GM18873 (cell line): ENCODE data around the gene TEKTIP1.
"Not testable (repeated sequence)": the region's sequence is repeated elsewhere in the genome, so short reads cannot be mapped to it uniquely, and the experiment has no call there.

Experiments
- ATAC-seq: cut with Tn5 transposase; IDR thresholded peaks from one replicate; pipeline ENCODE4 v1.9.1; 2021; ENCODE audit warnings: mild to moderate bottlenecking, moderate library complexity, moderate number of reproducible peaks; ENCODE audit not compliant: unreplicated experiment, low FRiP score

Gene TEKTIP1

GRCh38 chr19:3578390-3578789, 39.4 kb downstream of the TEKTIP1 start:
- no peak for ATAC-seq

DNA sequence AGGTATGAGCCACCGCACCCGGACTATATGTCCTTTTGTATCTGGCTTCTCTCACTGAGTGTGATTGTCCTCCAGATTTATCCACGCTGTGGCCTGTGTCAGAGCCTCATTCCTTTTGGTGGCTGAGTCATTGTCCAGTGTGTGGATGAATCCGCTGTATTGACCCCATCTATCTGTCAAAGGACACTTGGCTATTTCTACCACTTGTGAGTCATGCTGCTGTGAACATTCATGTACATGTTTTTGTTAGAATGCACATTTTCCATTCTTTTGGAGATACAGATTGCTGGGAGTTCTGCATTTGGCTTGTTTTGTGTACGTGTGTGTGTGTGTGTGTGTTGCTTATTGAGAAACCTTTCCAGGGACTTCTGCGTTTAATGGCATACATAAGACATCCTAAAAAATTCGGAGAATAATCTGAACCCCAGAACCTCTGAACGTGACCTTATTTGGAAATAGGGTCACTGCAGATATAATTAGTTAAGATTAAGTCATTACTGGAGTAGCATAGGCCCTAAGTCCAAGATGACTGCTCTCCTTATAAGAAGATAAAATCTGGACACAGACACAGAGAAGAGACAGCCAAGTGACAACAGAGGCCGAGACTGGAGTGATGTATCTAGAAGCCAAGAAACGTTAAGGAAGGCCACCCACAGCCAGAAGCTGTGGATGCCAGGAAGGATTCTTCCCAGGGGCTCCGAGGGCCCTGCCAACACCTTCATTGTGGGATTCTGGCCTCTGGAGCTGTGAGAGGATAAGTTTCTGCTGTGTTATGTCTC, 41.4 kb downstream of the TEKTIP1 start:
- ATAC-seq, result no peak

DNA sequence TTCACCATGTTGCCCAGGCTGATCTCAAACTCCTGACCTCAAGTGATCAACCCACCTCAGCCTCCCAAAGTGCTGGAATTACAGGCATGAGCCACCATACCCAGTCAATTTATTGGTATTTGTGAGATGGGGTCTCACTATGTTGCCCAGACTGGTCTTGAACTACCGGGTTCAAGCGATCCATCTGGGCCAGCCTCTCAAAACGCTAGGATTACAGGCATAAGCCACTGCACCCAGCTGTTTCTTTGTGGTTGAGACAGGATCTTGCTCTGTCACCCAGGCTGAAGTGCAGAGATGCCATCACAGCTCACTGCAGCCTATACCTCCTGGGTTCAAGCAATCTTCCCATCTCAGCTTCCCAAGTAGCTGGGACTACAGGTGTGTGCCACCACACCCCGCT, 42.8 kb downstream of the TEKTIP1 start:
- ATAC-seq, result not testable (repeated sequence)

- not testable (repeated sequence) for ATAC-seq
Measured at GRCh38 chr19:3584036-3584802, 45.2 kb downstream of the TEKTIP1 start.

- no peak for ATAC-seq
Measured at GRCh38 chr19:3585301-3586126, 46.5 kb downstream of the TEKTIP1 start, which contains the start of gene GIPC3. Gene GIPC3, plus strand, starts transcription at chr19:3585478. Its CDS starts 120 bp downstream, at chr19:3585598.

- ATAC-seq, result no peak
Measured at GRCh38 chr19:3586127-3586626, 47.2 kb downstream of the TEKTIP1 start.

- no peak for ATAC-seq
Measured at GRCh38 chr19:3586707-3587346, 47.9 kb downstream of the TEKTIP1 start.

DNA sequence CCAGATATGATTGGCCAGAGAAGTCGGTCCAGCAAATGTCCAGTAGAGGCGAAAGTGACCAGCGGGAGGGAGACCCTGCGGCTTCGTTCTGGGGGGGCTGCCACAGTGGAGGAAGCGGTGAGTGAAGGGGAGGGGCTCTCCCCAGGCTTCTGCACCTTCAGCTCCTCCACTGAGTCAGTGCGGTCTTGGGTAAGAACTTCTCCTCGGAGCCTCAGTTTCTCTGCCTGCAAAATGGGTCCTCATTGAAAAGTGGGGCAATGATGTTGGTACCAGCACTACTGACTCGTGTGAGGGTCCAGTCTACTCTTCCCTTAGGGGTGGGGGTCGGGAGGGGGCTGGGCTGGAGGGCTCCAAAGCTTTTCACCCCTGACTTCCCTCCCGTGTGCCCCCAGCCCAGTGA, 50.5 kb downstream of the TEKTIP1 start:
- no peak for ATAC-seq

DNA sequence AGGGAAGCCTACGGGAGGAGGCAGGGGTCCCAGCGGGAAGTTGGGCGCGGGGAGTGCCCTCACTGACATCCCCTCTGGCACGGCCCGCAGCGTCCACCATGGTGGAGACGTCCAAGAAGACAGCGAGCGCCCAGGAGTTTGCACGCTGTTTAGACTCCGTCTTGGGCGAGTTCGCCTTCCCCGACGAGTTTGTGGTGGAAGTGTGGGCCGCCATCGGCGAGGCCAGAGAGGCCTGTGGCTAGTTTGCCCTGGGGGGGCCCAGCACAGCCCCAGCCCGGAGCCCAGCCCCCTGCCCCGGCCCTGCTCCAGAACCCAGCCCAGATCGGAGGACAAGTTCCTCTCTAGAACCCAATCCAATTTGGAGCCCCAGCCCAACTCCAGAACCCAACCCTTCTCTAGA, 51.0 kb downstream of the TEKTIP1 start:
- no peak for ATAC-seq

DNA sequence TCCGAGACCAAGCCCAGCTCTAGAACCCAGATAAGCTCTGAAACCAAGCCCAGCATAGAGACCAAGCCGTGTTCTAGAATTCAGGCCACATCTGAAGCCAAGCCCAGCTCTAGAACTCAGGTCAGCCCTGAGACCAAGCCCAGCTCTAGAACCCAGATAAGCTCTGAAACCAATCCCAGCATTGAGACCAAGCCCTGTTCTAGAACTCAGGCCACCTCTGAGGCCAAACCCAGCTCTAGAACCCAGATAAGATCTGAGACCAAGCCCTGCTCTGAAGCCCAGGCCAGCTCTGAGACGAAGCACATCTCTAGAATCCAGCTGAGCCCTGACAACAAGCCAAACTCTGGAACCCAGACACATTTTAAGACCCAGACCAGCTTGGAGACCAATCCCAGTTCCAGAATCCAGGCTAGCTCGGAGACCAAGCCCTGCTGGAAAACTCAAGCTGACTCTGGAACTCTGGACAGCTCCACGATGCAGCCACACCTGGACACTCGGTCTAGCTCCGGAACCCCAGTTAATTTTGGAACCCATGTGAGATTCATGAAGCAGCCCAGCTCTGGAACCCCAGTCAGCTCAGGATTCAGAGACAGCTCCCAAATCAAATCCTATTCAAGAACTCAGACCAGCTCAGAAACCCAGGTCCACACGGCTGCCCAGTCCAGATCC, 52.2 kb downstream of the TEKTIP1 start:
- ATAC-seq, result no peak

DNA sequence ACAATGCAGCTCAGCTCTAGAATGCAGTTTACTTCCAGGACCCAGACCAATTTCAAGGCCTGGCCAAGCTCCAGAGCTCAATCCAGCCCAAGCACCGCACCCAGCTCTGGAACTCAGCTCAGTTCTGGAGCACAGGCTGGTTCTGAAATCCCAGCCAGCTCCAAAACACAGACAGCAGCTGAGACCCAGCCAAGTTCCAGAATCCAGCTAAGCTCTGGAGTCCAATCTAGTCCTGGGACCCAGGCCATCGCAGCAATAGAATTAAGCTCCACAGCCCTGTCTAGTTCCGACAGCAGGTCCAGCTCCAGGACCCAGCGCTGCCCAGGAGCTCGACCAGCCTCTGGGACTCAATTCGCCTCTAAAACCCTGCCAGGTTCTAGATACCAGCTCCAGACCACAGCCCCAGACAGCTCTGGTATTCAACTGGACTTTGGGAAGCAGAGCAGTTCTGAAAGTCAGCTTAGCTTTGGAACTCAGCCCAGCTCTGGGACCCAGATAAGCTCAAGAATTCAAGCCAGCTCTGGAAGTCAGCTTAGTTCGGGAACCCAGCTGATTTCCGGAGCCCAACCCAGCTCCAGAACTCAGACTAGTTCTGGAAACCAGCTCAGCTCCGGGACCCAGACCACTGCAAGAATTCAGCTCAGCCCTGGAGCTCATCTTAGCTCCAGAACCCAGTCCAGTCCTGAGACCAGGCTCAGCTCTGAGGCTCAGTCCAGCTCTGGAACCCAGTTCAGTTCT, 53.1 kb downstream of the TEKTIP1 start:
- ATAC-seq, result no peak

GRCh38 chr19:3593156-3593555, 54.2 kb downstream of the TEKTIP1 start:
- ATAC-seq, result no peak
